Thoracic aorta (tissue), 2 donors: ENCODE data around the gene ATP7B. TPM values are rescaled to one million over a fixed set of nuclear protein-coding genes. Genes with fewer than 3 reads are reported as not detected.

Experiments
- ATAC-seq: fragments of 150-250 bp; one replicate; pipeline ENCODE4 v1.8.0; 2017; ENCODE audit warnings: low read depth; ENCODE audit not compliant: insufficient number of reproducible peaks, low FRiP score
- DNase-seq: peaks from one replicate; pipeline ENCODE4 v3.0.0-alpha.2; 2020; ENCODE audit warnings: low spot score
- H3K27ac ChIP-seq, 2 donors: fragments of 200-600 bp; sonication (generic); 1 replicate in 1 of 2; 2 replicates in 1 of 2; pipeline ENCODE4 v1.5.1; 2016; ENCODE audit warnings: mild to moderate bottlenecking in 2 of 2, moderate library complexity in 2 of 2
- H3K27me3 ChIP-seq: fragments of 200-600 bp; sonication (generic); replicated peaks from 2 replicates; pipeline ENCODE4 v1.6.0; 2016; ENCODE audit warnings: mild to moderate bottlenecking; ENCODE audit not compliant: insufficient read depth
- H3K36me3 ChIP-seq: fragments of 200-600 bp; sonication (generic); one replicate; pipeline ENCODE4 v1.5.1; 2016
- H3K4me1 ChIP-seq, 2 donors: fragments of 200-600 bp; sonication (generic); 1 replicate in 1 of 2; 2 replicates in 1 of 2; pipeline versions ENCODE4 v1.5.1 to v1.6.0; 2016; ENCODE audit warnings: low read depth in 2 of 2, mild to moderate bottlenecking in 1 of 2; ENCODE audit not compliant: control insufficient read depth in 1 of 2
- H3K4me3 ChIP-seq: fragments of 200-600 bp; sonication (generic); 2 replicates; pipeline ENCODE4 v1.5.1; 2016; ENCODE audit warnings: mild to moderate bottlenecking
- H3K9me3 ChIP-seq: fragments of 200-600 bp; sonication (generic); 2 replicates; pipeline ENCODE4 v1.5.1; 2016
- CTCF ChIP-seq: fragments of 200-600 bp; sonication (generic); IDR thresholded peaks from one replicate; pipeline ENCODE4 v1.5.1; 2019; ENCODE audit warnings: antibody characterized with exemption
- total RNA-seq, 2 donors: library from RNA; depleted of rRNA; stranded (reverse); fragments of >200 nt; gene quantifications; one replicate each; pipeline versions ENCODE4 v1.1.0 to v1.2.3, GENCODE V29; 2016

ATP7B gene
- total RNA-seq, 2 donors from 2014 or later = 6.8 to 7.1 TPM

- TF ChIP-seq CTCF = no peak
- DNase-seq (no peak), ATAC-seq (no peak)
- no peaks in the 10 kb centered on the region for H3K9me3 ChIP-seq
- H3K27me3 ChIP-seq = no peaks in the 10 kb centered on the region
- peaks cover 9% of the 10 kb centered on the region for H3K36me3 ChIP-seq
- H3K27ac ChIP-seq = no peak overlapping the region
- H3K4me3 ChIP-seq = no peak overlapping the region
- peaks cover 4 to 18% of the 10 kb centered on the region in 2 donors for H3K4me1 ChIP-seq
Observed at GRCh38 chr13:51976423-51976822, 34.8 kb downstream of the ATP7B start.

GRCh38 chr13:51974482-51974881 is 36.8 kb downstream of the ATP7B start:
- Histone ChIP-seq H3K36me3 (peaks cover 9% of the 10 kb centered on the region), H3K9me3 (no peaks in the 10 kb centered on the region), H3K27me3 (no peaks in the 10 kb centered on the region), H3K4me3 (no peak overlapping the region), H3K4me1 (no peaks in the 10 kb centered on the region), H3K27ac (no peak overlapping the region)
- no peak for TF ChIP-seq CTCF
- DNase-seq (no peak), ATAC-seq (no peak)

GRCh38 chr13:51971520-51972426 is 39.5 kb downstream of the ATP7B start:
- Histone ChIP-seq H3K4me1 (no peaks in the 10 kb centered on the region), H3K36me3 (peaks cover 9% of the 10 kb centered on the region), H3K4me3 (no peak overlapping the region), H3K9me3 (no peaks in the 10 kb centered on the region), H3K27me3 (no peaks in the 10 kb centered on the region), H3K27ac (no peak overlapping the region)
- no peak for TF ChIP-seq CTCF
- ATAC-seq (no peak), DNase-seq (no peak)

GRCh38 chr13:51970349-51970748 is 40.9 kb downstream of the ATP7B start:
- no peaks in the 10 kb centered on the region for H3K4me1 ChIP-seq
- H3K4me3 ChIP-seq = no peak overlapping the region
- no peaks in the 10 kb centered on the region for H3K9me3 ChIP-seq
- no peak for DNase-seq
- no peak for TF ChIP-seq CTCF
- H3K27ac ChIP-seq = no peak overlapping the region
- no peak for ATAC-seq
- H3K36me3 ChIP-seq = peaks cover 9% of the 10 kb centered on the region
- H3K27me3 ChIP-seq = no peaks in the 10 kb centered on the region

- DNase-seq (no peak), ATAC-seq (no peak)
- Histone ChIP-seq H3K36me3 (no peaks in the 10 kb centered on the region), H3K9me3 (no peaks in the 10 kb centered on the region), H3K27ac (no peak overlapping the region), H3K4me3 (no peak overlapping the region), H3K27me3 (no peaks in the 10 kb centered on the region), H3K4me1 (no peaks in the 10 kb centered on the region)
- no peak for TF ChIP-seq CTCF
Observed at GRCh38 chr13:51967482-51968446, 43.5 kb downstream of the ATP7B start.
